ENCODE measurements around the gene NPIPB2. TPM values are rescaled to one million over a fixed set of nuclear protein-coding genes. Genes with fewer than 3 reads are reported as not detected.
"Not testable (repeated sequence)": the region's sequence is repeated elsewhere in the genome, so short reads cannot be mapped to it uniquely, and the experiment has no call there.

Gene NPIPB2
- total RNA-seq = 5.2 TPM

DNA sequence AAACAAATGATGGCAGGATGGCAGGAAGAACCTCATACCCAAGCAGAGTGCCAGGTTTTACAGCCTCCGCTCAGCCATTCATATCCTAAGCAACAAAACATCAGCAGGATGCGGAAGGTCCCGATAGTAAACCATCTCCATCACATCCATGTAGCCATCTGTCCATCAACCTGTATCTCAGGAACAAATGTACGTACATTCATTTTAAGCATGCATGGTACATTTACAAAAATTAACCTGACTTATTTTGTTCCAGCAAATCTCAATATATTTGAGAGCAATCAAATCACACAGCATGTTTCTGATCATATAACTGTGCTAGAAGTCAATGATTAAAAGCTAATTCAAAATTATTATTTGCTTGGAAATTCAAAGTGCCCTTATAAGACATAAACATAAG, at the start of gene NPIPB2:
NPIPB2 (minus strand) TSS at position 101 of the 400 bp plus-strand sequence; CDS start at position 101, 0 bp downstream.
- DNase-seq (ENCODE audit: low spot score); ATAC-seq: not testable (repeated sequence)

DNA sequence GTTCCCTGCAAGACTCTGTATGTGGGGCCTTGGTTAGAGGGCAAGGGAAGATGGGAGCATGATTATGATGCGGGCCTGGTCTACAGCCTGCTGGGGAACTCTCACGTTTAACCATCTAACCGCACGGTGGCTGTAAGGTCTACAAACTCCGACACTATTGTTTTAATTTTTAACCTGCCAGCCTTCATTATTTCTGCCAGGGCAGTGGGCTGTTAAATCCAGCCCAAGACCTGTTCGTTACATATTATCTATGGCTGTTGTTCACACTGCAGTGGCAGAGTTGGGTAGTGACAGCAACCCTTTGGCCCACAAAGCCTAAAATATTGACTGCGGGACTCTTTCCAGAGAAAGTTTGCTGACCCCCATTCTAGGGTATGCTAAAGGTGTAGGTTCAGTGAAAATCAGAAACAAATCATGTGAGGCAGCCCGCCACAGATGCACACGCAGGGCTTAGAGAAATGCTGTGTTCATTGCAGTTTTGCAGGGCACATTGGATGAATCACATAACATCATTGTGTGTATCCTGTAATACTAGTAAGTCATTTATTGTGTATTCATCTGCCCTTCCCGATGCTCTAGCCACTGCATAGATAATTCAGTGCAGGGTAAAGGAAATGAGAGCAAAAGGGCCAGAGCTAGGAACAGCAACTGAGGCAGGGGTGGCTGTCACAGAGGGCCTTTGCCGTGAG, 49.0 kb upstream of the NPIPB2 start:
- DNase-seq (ENCODE audit: low spot score) = no peak
- ATAC-seq = no peak

DNA sequence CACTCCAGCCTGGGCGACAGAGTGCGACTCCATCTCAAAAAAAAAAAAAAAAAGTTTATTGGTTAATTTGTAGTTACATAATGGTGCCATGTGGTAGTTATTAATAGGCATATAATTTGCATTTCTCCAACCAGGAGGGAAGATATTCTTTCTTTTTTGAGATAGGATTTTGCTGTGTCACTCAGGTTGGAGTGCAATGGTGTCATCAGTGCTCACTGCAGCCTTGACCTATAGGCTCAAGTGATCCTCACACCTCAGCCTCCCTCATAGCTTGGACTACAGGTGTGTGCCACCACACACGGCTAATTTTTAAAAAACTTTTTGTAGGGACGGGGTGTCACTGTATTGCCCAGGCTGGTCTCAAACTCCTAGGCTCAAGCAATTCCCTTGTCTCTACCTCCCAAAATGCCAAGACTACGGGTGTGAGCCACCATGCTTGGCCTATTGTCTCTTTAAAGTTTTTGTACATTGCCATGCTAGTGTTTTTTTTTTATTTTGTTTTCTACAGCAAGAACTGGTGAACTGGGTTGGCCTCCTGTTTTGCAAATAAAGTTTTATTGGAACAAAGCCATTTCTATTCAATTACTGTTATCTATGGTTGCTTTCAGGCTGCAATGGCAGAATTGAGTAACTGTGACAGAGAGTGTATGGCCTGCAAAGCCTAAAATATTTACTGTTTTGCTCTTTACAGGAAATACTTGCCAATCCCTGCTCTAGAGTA, 46.6 kb upstream of the NPIPB2 start:
- ATAC-seq (no peak), DNase-seq (ENCODE audit: low spot score) (no peak)

DNA sequence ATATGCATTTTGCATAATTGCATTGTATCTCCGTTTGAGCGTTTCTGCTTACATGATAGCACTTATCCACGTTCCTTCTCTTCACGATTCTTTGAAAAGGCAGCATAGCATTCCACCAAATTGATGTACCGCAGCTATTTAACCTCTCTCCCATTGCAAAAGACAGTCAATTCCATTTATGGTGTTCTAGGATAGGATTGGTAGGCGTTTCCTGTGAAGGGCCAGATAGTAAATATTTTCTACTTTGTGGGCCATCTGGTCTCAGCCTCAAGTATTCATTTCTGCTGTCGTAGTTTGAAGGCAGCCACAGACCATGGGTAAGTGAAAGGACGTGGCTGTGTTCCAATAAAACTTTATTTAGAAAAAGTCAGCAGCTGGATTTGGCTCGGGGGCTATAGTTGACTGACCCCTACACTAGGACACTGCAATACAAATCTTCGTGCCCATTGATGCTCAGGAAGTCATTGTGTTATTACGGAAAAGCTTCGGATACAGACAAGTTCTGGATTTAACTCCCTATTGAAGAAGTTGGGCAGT, 44.7 kb upstream of the NPIPB2 start:
- ATAC-seq (no peak), DNase-seq (ENCODE audit: low spot score) (no peak)

DNA sequence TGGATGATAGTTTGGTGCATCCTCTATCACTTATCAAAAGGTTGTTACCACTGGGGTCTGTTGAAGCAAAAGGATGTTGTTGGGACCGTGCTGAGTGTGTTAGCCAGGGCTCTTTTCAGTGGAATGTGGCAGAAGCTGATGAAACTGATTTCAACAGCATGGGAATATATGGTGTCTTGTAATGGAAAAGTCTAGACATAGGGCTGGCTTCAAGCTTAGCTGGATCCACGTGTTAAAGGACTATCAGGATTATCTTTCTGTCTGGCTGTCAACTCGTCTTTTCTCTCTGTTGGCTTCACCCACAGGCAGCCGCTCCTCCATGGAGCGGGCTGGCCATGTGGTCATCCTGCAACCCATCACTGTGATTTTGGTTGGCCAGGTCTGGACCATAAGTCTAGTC, 43.4 kb upstream of the NPIPB2 start:
- DNase-seq (ENCODE audit: low spot score) (no peak), ATAC-seq (no peak)

DNA sequence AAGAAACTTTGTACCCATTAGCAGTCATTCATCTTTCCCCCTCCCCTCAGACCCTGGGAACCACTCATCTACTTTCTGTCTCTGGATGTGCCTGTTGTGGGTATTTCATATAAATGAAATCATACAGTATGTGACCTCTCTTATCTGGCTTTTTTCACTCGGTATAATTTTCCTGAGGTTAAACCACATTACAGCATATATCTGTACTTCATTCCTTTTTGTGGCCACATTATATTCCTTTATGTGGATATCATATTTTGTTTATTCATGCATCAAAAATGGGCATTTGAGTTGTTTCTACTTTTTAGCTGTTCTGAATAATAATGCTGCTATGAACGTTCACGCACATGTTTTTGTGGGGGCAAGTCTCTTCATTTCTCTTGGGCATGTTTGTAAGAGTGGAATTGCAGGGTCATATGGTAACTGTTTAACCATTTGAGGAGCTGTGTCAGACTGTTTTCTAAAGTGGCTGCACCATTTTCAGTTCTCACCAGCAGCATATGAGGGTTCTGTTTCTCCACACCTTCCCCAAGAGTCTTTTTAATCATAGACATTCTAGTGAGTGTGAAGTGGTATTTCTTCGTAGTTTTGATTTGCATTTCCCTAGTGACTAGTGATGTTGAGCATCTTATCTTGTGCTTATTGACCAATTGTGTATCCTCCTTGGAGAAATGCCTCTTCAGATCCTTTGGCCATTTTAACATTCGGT, 38.4 kb upstream of the NPIPB2 start:
- DNase-seq (ENCODE audit: low spot score) (no peak), ATAC-seq (no peak)

DNA sequence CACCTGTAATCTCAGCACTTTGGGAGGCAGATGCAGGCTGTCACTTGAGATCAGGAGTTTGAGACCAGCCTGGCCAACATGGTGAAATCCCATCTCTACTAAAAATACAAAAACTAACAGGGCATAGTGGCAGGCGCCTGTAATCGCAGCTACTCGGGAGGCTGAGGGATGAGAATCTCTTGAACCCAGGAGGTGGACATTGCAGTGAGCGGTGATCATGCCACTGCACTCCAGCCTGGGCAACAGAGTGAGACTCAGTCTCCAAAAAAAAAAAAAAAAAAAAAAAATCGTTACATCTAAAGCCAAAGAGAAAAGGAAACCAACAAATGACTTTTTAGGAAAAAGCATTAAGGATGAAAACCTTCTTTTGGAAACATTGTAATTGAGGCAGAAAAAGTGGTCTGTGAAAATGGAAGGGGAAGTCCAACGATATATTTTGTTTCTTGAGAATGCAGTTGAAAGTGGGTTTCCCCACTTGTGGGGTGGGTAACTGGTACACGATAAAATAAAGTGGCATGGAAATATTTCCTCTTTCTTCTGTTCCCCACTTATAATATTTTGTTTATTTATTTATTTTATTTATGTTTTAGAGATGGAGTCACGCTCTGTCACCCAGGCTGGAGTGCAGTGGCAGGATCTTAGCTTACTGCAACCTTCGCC, 37.3 kb upstream of the NPIPB2 start:
- no peak for DNase-seq (ENCODE audit: low spot score)
- no peak for ATAC-seq

DNA sequence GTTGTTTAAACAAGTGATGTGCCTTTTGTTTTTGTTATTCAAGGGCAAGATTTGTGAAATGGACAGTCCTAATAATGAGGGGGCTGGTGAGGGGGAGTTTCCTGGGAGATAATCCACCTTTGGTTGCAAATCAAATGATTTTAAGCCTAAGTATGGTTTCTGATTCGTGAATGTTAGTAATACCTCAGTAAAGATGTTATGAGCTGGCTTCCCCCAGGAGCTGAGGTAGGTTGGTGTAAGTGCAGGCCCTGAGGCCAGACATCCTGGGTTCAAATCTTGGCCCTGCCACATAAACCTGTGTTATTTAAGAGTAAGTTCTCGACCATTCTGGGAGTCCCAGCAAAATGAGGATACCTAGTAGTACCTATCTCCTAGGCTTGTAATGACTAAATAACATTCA, 36.2 kb upstream of the NPIPB2 start:
- ATAC-seq = no peak
- no peak for DNase-seq (ENCODE audit: low spot score)

DNA sequence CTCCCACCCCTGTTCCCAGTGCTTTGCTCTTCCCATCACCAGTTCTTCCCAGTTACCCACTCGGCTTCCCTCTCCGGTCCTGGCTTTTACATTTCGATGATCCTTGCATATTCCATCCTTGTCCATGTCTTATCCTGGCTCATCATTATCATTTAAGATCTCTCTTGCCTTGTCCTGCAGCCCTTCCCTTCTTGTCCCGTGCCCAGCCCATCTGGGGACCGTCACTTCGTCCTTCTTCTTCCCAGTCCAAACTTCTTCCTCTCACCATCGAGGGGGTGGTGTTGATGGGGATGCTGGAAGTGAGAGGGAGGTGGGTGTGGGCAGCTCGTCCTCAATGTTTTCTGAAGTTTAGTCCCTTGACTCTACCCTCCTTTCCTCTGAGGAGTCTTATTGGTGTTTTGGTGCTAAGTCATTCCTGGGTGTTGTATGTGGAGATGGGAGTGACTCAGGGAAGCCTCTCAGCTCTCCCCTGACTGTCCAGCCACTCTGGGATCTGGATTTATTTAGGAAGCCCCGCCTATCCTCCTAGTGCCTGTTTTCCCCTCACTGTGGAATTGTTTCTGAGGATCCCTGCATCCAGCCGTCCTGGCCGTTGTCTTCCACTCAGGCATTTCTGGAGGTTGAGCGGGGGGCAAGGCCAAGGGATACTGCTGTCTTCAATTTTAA, 35.7 kb upstream of the NPIPB2 start:
- no peak for ATAC-seq

DNA sequence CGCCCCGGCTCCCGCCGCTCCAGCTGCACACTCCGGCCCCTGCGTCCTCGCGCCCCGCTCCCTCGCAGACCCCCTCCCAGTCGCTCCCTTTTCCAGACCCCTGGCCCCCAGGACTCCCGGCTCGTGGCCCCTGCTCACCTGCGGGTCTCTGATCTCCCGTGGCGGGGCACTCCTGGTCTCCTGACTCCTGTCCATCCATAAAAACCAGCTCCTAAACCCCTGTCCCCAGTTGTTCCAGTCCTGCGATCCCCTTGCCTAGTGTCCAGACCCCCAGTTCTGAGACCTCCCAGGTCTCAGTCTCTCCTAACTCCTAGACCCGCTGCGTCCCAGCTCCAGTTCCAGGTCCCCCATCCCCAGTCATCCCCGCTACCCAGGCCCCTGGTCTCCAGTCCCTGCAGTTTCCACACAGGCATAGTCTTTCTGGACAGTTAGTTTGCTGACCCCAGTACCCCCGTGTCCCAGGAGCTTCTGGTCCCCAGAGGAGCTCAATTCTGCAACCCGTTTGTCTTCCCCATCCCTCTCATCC, 35.1 kb upstream of the NPIPB2 start:
- ATAC-seq (peak; percentile 5), DNase-seq (ENCODE audit: low spot score) (no peak)

More for the DNA sequence above, 35.7 kb upstream of the NPIPB2 start:
- DNase-seq (ENCODE audit: low spot score) = no peak

DNA sequence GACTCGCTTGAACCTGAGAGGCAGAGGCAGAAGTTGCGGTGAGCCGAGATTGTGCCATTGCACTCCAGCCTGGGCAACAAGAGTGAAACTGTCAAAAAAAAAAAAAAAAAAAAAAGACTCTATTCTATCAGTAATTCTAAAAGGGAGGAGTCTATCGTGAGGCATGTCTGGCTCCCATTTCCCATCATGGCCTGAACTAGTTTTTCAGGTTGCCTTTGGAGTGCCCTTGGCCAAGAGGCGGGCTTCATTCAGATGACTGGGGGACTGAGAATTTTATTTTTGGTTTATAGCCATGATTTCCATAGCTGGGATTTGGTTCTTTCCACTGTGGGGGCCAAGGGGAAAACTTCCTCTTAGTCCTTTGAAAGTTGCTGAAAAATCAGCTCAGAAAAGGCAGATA, 31.2 kb upstream of the NPIPB2 start:
- DNase-seq (ENCODE audit: low spot score) (no peak), ATAC-seq (no peak)

DNA sequence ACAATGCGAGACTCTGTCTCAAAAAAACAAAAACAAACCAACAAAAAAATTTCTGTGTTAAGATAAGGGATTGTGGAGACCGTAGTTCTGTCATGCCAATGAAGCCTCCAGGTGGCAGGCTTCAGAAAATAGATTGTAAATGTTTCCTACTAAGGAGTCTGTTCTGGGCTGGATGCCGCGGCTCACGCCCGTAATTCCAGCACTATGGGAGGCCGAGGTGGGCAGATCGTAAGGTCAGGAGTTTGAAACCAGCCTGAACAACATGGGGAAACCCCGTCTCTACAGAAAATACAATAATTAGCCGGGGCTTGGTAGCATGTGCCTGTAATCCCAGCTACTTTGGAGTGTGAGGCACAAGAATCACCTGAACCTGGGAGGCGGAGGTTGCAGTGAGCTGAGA, 30.3 kb upstream of the NPIPB2 start:
- ATAC-seq (no peak), DNase-seq (ENCODE audit: low spot score) (no peak)

DNA sequence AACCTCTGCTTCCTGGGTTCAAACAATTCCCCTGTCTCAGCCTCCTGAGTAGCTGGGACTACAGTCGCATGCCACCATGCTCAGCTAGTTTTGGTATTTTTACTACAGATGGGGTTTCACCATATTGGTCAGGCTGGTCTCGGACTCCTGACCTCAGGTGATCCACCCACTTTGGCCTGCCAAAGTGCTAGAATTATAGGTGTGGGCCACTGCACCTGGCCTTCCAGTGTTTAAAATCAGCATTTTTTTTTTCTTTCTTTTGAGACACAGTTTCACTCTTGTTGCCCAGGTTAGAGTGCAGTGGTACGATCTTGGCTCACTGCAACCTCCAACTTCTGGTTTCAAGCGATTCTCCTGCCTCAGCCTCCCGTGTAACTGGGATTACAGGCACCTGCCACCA, 28.4 kb upstream of the NPIPB2 start:
- DNase-seq (ENCODE audit: low spot score); ATAC-seq: not testable (repeated sequence)

DNA sequence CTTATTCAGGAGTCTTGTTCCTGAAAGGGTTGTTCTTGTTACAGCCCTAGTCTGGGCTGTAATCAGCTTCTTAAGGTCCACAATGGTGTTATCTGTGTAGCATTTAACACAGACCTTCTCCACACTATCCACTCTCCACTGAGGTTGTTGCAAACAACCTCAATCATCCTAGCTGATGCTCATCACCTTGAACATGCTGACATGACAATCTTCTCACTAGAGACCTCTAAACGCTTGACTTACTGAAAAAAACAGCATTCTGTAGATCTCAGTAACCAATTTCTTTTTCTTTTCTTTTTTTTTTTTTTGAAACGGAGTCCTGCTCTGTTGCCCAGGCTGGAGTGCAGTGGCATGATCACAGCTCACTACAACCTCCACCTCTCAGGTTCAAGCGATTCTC, 26.7 kb upstream of the NPIPB2 start:
- ATAC-seq = no peak
- DNase-seq (ENCODE audit: low spot score) = no peak

DNA sequence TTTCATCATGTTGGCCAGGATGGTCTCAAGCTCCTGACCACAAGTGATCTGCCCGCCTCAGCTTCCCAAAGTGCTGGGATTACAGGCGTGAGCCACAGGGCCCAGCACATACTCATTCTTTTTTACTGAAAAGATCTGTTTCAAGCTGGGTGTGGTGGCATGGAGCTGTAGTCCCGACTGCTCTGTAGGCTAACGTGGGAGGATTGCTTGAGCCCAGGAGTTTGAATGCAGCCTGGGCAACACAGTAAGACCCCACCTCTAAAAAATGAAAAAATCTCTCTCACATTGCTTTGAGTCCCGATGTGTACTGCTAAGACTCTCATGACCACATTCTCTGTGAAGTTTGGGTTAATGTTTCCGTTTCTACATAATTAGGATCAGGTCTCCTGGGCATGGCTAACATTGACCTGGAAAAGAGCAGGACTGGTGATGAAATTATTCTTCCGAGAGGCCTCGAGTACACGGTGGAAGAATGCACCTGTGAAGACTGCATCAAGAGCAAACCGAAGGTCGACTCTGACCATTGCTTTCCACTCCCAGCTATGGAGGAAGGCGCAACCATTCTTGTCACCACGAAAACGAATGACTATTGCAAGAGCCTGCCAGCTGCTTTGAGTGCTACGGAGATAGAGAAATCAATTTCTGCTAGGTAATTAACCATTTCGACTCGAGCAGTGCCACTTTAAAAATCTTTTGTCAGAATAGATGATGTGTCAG, 25.5 kb upstream of the NPIPB2 start:
- ATAC-seq (no peak), DNase-seq (ENCODE audit: low spot score) (no peak)

DNA sequence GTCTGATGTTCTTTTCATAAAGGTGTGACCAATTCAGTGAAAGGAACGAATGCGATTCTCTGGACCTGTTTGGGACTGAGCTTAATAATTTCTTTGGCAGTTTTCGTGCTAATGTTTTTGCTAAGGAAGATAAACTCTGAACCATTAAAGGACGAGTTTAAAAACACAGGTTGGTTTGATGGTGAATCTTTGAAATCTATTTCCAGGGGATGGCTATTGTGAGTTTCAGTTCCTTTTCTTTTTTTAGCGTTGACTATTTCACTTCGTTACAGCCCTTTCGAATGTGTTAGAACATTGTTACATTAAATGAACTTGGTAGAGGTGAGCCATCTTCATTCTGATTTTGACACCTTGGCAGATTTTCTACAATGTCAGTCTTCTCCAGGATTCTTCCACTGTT, 24.3 kb upstream of the NPIPB2 start:
- no peak for ATAC-seq
- no peak for DNase-seq (ENCODE audit: low spot score)

DNA sequence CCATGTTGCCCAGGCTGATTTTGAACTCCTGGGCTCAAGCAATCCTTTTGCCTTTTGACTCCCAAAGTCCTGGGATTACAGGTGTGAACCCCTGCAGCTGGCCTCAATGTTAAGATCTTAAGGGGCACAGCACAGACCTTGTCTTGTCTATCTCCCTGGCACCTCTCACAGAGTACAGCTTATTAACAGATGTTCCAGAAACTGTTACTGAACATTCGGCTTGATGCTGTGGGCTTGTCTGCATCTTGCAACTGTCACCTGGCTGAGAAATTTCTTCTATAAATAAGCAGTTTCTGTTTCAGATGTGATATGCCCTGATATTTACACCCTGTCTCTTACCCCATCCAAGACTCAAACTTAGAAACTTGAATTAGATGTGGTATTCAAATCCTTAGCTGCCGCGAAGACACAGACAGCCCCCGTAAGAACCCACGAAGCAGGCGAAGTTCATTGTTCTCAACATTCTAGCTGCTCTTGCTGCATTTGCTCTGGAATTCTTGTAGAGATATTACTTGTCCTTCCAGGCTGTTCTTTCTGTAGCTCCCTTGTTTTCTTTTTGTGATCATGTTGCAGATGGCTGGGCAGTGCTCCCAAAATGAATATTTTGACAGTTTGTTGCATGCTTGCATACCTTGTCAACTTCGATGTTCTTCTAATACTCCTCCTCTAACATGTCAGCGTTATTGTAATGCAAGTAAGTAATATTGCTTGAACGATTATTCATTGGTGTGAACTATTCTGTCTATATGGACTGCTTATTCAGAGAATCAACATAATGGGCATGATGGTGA, 23.1 kb upstream of the NPIPB2 start, which contains the start of gene TNFRSF17:
TNFRSF17 (plus strand) TSS at position 450 of the 791 bp plus-strand sequence; CDS start at position 565, 115 bp downstream.
- ATAC-seq = no peak
- DNase-seq (ENCODE audit: low spot score) = no peak

DNA sequence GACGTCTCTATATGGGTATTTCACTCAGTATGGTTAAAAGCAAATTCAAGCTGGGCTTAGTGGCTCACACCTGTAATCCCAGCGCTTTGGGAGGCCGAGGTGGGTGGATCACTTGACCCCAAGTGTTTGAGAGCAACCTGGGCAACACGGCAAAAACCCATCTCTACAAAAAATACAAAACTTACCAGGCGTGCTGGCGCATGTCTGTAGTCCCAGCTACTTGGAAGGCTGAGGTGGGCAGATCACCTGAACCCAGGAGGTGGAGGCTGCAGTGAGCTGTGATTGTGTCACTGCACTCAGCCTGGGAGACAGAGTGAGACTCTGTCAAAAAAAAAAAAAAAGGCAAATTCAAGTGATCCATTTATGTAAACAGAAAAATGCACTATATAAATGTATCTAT, 21.9 kb upstream of the NPIPB2 start:
- DNase-seq (ENCODE audit: low spot score) (no peak), ATAC-seq (no peak)

DNA sequence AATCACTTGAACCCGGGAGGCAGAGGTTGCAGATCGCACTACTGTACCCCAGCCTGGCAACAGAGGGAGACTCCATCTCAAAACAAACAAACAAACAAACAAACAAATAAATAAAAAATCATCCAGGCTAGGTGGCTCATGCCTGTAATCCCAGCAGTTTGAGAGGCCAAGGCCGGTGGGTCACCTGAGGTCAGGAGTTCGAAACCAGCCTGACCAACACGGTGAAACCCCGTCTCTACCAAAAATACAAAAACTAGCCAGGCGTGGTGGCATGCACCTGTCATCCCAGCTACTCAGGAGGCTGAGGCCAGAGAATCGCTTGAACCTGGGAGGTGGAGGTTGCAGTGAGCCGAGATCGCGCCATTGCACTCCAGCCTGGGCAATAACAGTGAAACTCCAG, 21.1 kb upstream of the NPIPB2 start:
- not testable (repeated sequence) for DNase-seq (ENCODE audit: low spot score); ATAC-seq
